Colonic mucosa (tissue), 4 donors: Measurements from ENCODE around the gene CBX4. TPM values are rescaled to one million over a fixed set of nuclear protein-coding genes. Genes with fewer than 3 reads are reported as not detected.

Source experiments
- DNase-seq: peaks from one replicate; pipeline ENCODE4 v3.0.0-alpha.2; 2020
- H3K27ac ChIP-seq: fragments of 200-600 bp; one replicate; pipeline ENCODE4 v1.8.0; 2021
- H3K27me3 ChIP-seq: fragments of 200-600 bp; one replicate; pipeline ENCODE4 v1.8.0; 2021
- H3K36me3 ChIP-seq: fragments of 200-600 bp; one replicate; pipeline ENCODE4 v1.8.0; 2021
- H3K4me1 ChIP-seq: fragments of 200-600 bp; one replicate; pipeline ENCODE4 v1.8.0; 2021; ENCODE audit warnings: mild to moderate bottlenecking
- H3K4me3 ChIP-seq: fragments of 200-600 bp; one replicate; pipeline ENCODE4 v1.8.0; 2021
- H3K9ac ChIP-seq, 2 donors: one replicate each; pipeline ENCODE4 v1.7.0; 2013; ENCODE audit warnings: control low read depth in 2 of 2, low read depth in 2 of 2, low read length in 2 of 2
- H3K9me3 ChIP-seq: fragments of 200-600 bp; one replicate; pipeline ENCODE4 v1.8.0; 2021
- intact Hi-C: fragments of 100-400 bp; cut with DNase I; formaldehyde crosslinking; loops from one replicate; pipeline ENCODE4 v1.14.1; 2022
- total RNA-seq, 2 donors: library from RNA; stranded (reverse); fragmentation: NEBNext Ultra II Directional in 1 of 2; extraction: Animal tissue kit (Norgen Biotek cat#: 25700) in 1 of 2; gene quantifications; one replicate each; pipeline ENCODE4 v1.2.1, GENCODE V29; 2021
- TF ChIP-seq, protein P1 (sequence below): fragments of 200-600 bp; IDR thresholded peaks from one replicate; pipeline ENCODE4 v1.8.0; 2022; ENCODE audit warnings: antibody characterized with exemption, mild to moderate bottlenecking
- donor health status: healthy.
- donor health status: DM: no; HTN: no; CAD: no.
- donor health status: DM: no; HTN: no; CAD: no.

CBX4 gene
- total RNA-seq, 2 donors from 2014 or later, result 10.6 to 18.1 TPM

DNA sequence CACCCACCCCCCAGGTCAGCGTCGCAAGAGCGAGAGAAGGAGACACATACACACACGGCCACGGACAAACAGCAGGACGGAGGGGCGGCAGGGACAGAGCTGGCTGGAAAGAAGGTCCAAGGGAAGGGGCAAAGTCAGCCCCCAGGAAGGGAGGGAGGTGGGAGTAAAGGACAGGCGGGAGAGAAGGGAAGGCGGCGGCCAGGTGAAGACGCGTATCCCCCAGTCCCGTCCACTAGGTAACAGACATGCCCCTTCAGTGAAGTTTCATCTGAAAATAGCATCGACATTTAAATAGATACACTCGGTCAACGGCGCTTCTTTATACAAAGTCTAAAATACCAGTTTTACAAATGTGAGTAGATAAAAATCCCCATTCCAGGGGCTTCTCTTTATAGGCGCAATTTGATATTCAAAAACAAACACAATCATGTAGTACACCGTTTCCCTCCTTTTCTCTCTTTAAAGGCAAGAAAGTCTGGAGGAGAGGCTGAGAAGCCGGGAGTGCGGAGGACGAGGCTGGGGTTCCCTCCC is 46.8 kb downstream of the CBX4 start:
- intact Hi-C loops, result loop anchor here (5.0 kb wide), 1 partner anchor 195 kb away; no protein-coding TSS in a partner anchor
- TF ChIP-seq, protein P1, sequence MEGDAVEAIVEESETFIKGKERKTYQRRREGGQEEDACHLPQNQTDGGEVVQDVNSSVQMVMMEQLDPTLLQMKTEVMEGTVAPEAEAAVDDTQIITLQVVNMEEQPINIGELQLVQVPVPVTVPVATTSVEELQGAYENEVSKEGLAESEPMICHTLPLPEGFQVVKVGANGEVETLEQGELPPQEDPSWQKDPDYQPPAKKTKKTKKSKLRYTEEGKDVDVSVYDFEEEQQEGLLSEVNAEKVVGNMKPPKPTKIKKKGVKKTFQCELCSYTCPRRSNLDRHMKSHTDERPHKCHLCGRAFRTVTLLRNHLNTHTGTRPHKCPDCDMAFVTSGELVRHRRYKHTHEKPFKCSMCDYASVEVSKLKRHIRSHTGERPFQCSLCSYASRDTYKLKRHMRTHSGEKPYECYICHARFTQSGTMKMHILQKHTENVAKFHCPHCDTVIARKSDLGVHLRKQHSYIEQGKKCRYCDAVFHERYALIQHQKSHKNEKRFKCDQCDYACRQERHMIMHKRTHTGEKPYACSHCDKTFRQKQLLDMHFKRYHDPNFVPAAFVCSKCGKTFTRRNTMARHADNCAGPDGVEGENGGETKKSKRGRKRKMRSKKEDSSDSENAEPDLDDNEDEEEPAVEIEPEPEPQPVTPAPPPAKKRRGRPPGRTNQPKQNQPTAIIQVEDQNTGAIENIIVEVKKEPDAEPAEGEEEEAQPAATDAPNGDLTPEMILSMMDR, result no peak
- Histone ChIP-seq H3K9ac (no peak overlapping the region), H3K4me1 (peaks cover 12% of the 10 kb centered on the region), H3K4me3 (no peak overlapping the region), H3K27me3 (peaks cover 49% of the 10 kb centered on the region), H3K9me3 (no peaks in the 10 kb centered on the region), H3K27ac (no peak overlapping the region), H3K36me3 (no peaks in the 10 kb centered on the region)
- DNase-seq, result no peak

DNA sequence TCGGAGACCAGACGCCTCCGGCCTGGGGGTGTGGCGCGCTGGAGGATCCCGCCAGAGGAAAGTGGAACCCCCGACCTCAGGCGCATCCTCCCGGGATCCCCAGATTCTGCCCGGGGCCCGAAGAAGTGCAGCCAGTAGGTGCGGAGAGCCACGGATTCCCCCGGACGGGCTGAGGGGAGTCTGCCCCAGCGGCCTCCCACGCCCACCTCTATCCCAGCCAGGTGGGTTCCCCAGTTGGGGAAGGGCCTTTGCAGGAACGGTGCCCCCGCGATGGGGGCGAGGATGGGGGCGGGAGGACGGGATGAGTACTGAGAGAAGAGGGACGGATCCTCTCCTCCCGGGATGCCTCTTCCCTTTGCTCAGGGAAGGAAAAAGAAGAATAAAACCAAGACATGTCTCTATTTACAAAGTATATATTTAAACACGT is 47.5 kb downstream of the CBX4 start:
- H3K4me1 ChIP-seq, result peaks cover 12% of the 10 kb centered on the region
- H3K9me3 ChIP-seq, result no peaks in the 10 kb centered on the region
- peaks cover 49% of the 10 kb centered on the region for H3K27me3 ChIP-seq
- H3K27ac ChIP-seq, result no peak overlapping the region
- H3K4me3 ChIP-seq, result no peak overlapping the region
- no peaks in the 10 kb centered on the region for H3K36me3 ChIP-seq
- no peak for DNase-seq
- TF ChIP-seq, protein P1, result no peak
- intact Hi-C loops, result loop anchor here (5.0 kb wide), 1 partner anchor 196 kb away; no protein-coding TSS in a partner anchor
- H3K9ac ChIP-seq, result no peak overlapping the region

DNA sequence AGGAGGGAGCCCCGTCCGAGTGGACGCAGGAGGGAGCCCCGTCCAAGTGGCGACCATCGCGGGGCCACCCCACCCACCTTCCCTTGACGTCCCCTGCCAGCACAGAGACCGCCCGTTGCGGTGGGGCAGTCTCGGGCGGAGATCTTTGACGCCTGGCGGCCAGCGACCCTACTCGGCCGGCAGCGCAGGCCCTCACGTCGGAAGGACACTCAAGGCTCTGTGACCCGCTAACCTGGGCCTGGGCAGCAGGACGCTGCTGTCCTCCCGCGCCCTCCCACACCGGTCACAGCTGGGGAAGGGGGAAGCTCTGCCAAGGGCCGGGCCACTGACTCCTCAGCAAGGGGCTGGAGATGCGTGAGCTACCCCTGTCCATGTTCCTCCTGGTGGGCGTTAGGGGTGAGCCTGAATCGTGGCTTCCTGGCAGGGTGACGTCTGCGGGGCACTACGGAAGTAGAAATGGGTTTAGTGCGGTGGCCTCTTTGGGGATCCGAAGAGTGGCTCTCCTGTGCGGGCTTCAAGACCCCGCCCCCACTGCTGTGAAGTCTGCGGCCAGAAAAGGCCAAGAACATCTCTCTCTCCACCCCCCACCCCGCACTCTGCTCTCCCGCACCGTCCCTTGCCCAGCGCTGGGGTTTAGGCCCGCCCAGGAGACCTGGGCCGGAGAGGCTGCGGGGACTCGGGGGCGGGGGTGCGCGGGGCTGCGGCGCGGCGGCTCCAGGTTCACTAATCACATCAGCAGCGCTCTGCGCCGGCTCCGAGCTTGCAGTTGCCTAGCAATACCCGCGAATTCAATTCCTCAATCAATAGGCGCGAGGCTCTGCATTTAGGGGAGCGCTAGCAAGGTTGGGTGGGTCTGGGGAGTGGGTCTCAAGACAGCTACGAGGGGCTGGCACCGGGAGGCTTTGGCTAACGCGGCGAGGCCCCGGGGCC is 48.2 kb downstream of the CBX4 start:
- Histone ChIP-seq H3K27ac (no peak overlapping the region), H3K9ac (peak overlapping the region in 1 of 2 donors; percentile 2), H3K4me1 (peaks cover 12% of the 10 kb centered on the region), H3K4me3 (no peak overlapping the region), H3K27me3 (peaks cover 51% of the 10 kb centered on the region), H3K36me3 (no peaks in the 10 kb centered on the region), H3K9me3 (no peaks in the 10 kb centered on the region)
- TF ChIP-seq, protein P1, result no peak
- intact Hi-C loops, result loop anchor here (5.0 kb wide), 1 partner anchor 196 kb away; no protein-coding TSS in a partner anchor
- no peak for DNase-seq

DNA sequence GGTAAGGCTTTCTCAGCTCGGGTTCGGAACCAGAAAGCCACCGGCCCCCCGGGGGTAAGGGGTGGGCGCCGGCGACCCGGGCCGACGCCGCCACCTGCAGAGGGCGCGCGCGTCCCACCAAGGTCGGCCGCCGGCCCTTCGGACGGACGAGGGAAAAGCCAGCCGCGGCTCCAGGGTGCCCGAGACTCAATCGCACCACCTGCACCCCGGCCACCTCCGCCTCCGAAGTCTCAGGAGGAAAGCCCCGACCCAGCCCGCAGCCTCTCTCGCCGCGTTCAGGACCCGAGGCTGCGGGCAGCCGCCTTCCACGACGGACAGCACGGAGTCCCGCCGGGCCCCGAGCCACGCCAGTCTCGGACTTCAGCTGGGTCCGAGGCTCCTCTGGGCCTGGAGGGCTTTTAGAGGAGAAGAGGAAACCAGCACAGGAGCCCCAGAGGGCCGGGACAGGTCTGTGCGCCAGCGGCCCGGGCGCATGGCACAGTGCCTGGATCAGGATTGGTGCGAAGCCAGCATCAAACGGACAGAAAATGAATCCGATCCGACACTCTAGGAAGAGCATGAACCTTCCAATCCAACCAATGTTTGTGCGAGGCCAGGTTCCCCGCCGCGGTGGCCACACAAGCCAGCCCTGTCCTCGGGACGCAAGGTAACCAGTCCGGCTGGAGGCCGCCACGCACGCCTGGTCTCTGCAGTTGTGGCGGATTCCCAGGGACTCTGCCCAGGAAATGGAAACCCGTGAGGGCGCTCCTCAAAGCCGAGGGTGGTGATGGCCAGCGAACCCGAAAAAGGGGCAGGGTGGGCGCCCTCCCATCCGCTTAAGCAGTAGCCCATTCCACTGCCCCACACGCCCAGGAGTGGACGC is 49.1 kb downstream of the CBX4 start:
- TF ChIP-seq, protein P1, result peak; percentile 78
- peaks cover 54% of the 10 kb centered on the region for H3K27me3 ChIP-seq
- no peaks in the 10 kb centered on the region for H3K36me3 ChIP-seq
- H3K27ac ChIP-seq, result no peak overlapping the region
- H3K4me3 ChIP-seq, result no peak overlapping the region
- H3K9me3 ChIP-seq, result no peaks in the 10 kb centered on the region
- H3K9ac ChIP-seq, result peak overlapping the region in 1 of 2 donors; percentile 12
- intact Hi-C loops, result loop anchor here (5.0 kb wide), 1 partner anchor 197 kb away; no protein-coding TSS in a partner anchor
- DNase-seq, result no peak
- H3K4me1 ChIP-seq, result peaks cover 12% of the 10 kb centered on the region
